ENCODE measurements around the gene REEP2.
A peak's percentile ranks its signal among the peaks of the same experiment; 100 is the strongest.
"Not testable (repeated sequence)": the region's sequence is repeated elsewhere in the genome, so short reads cannot be mapped to it uniquely, and the experiment has no call there.

Gene REEP2

GRCh38 chr5:138466125-138466899, 27.5 kb downstream of the REEP2 start:
- DNase-seq (ENCODE audit: low read depth, low spot score): peak; percentile 31

GRCh38 chr5:138466900-138467710, 28.2 kb downstream of the REEP2 start:
- DNase-seq (ENCODE audit: low read depth, low spot score): peak; percentile 39

- DNase-seq (ENCODE audit: low read depth, low spot score): no peak
These were observed 28.9 kb downstream of the REEP2 start for GRCh38 chr5:138467711-138468132.

- DNase-seq (ENCODE audit: low read depth, low spot score): peak; percentile 43
These were observed 29.5 kb downstream of the REEP2 start for GRCh38 chr5:138468133-138468965.

- no peak for DNase-seq (ENCODE audit: low read depth, low spot score)
These were observed 30.2 kb downstream of the REEP2 start for GRCh38 chr5:138468966-138469539.

GRCh38 chr5:138469540-138470321, 30.9 kb downstream of the REEP2 start:
- peak; percentile 74 for DNase-seq (ENCODE audit: low read depth, low spot score)

- no peak for DNase-seq (ENCODE audit: low read depth, low spot score)
These were observed 31.6 kb downstream of the REEP2 start for GRCh38 chr5:138470322-138471051.

- DNase-seq (ENCODE audit: low read depth, low spot score): no peak
These were observed 32.1 kb downstream of the REEP2 start for GRCh38 chr5:138471052-138471361.

GRCh38 chr5:138472353-138472752, 33.5 kb downstream of the REEP2 start:
- no peak for DNase-seq (ENCODE audit: low read depth, low spot score)

- DNase-seq (ENCODE audit: low read depth, low spot score): not testable (repeated sequence)
These were observed 34.3 kb downstream of the REEP2 start for GRCh38 chr5:138473151-138473550.

GRCh38 chr5:138476918-138477317, 38.1 kb downstream of the REEP2 start:
- DNase-seq (ENCODE audit: low read depth, low spot score): no peak

GRCh38 chr5:138482638-138483037, 43.8 kb downstream of the REEP2 start:
- DNase-seq (ENCODE audit: low read depth, low spot score): no peak

GRCh38 chr5:138488481-138488945, 49.7 kb downstream of the REEP2 start:
- DNase-seq (ENCODE audit: low read depth, low spot score): no peak

- no peak for DNase-seq (ENCODE audit: low read depth, low spot score)
These were observed 50.8 kb downstream of the REEP2 start for GRCh38 chr5:138489683-138490061.

- no peak for DNase-seq (ENCODE audit: low read depth, low spot score)
These were observed 51.9 kb downstream of the REEP2 start for GRCh38 chr5:138490648-138491283.

- peak; percentile 20 for DNase-seq (ENCODE audit: low read depth, low spot score)
These were observed 52.4 kb downstream of the REEP2 start for GRCh38 chr5:138491284-138491648.

- DNase-seq (ENCODE audit: low read depth, low spot score): peak; percentile 82
These were observed 53.1 kb downstream of the REEP2 start for GRCh38 chr5:138491669-138492559.

GRCh38 chr5:138492560-138493045, 53.7 kb downstream of the REEP2 start:
- no peak for DNase-seq (ENCODE audit: low read depth, low spot score)

- DNase-seq (ENCODE audit: low read depth, low spot score): no peak
These were observed 56.5 kb downstream of the REEP2 start for GRCh38 chr5:138495351-138495750.

Measured in ELF-1 (cell line).